ENCODE data around the gene NRXN2.
"Not testable (repeated sequence)": the region's sequence is repeated elsewhere in the genome, so short reads cannot be mapped to it uniquely, and the experiment has no call there.

The NRXN2 gene

GRCh38 chr11:64601605-64602465 is 121.2 kb downstream of the NRXN2 start:
- no peaks in the 10 kb centered on the region for H3K36me3 ChIP-seq (ENCODE audit: insufficient read depth, low read length)
- no peaks in the 10 kb centered on the region for H3K27me3 ChIP-seq (ENCODE audit: control insufficient read depth in 1 of 2, insufficient read depth in 2 of 2, low read length in 2 of 2)
- H3K9ac ChIP-seq (ENCODE audit: low read length): no peak overlapping the region
- H3K9me3 ChIP-seq (ENCODE audit: low read length): no peaks in the 10 kb centered on the region
- H3K4me1 ChIP-seq (ENCODE audit: insufficient read depth, low read length): no peaks in the 10 kb centered on the region
- H3K4me3 ChIP-seq (ENCODE audit: low read depth in 1 of 2, low read length in 2 of 2): no peak overlapping the region
- no peak overlapping the region for H3K27ac ChIP-seq (ENCODE audit: low read depth, low read length)

GRCh38 chr11:64600281-64600992 is 122.6 kb downstream of the NRXN2 start:
- no peaks in the 10 kb centered on the region for H3K27me3 ChIP-seq (ENCODE audit: control insufficient read depth in 1 of 2, insufficient read depth in 2 of 2, low read length in 2 of 2)
- H3K9me3 ChIP-seq (ENCODE audit: low read length): no peaks in the 10 kb centered on the region
- no peaks in the 10 kb centered on the region for H3K36me3 ChIP-seq (ENCODE audit: insufficient read depth, low read length)
- H3K27ac ChIP-seq (ENCODE audit: low read depth, low read length): no peak overlapping the region
- H3K4me1 ChIP-seq (ENCODE audit: insufficient read depth, low read length): no peaks in the 10 kb centered on the region
- no peak overlapping the region for H3K4me3 ChIP-seq (ENCODE audit: low read depth in 1 of 2, low read length in 2 of 2)
- no peak overlapping the region for H3K9ac ChIP-seq (ENCODE audit: low read length)

GRCh38 chr11:64599698-64600211 is 123.2 kb downstream of the NRXN2 start:
- no peaks in the 10 kb centered on the region for H3K9me3 ChIP-seq (ENCODE audit: low read length)
- H3K27me3 ChIP-seq (ENCODE audit: control insufficient read depth in 1 of 2, insufficient read depth in 2 of 2, low read length in 2 of 2): no peaks in the 10 kb centered on the region
- H3K9ac ChIP-seq (ENCODE audit: low read length): no peak overlapping the region
- H3K4me3 ChIP-seq (ENCODE audit: low read depth in 1 of 2, low read length in 2 of 2): no peak overlapping the region
- H3K27ac ChIP-seq (ENCODE audit: low read depth, low read length): no peak overlapping the region
- no peaks in the 10 kb centered on the region for H3K36me3 ChIP-seq (ENCODE audit: insufficient read depth, low read length)
- H3K4me1 ChIP-seq (ENCODE audit: insufficient read depth, low read length): no peaks in the 10 kb centered on the region

GRCh38 chr11:64598797-64599697 is 124.0 kb downstream of the NRXN2 start:
- Histone ChIP-seq H3K9me3 (ENCODE audit: low read length) (no peaks in the 10 kb centered on the region), H3K4me1 (ENCODE audit: insufficient read depth, low read length) (no peaks in the 10 kb centered on the region), H3K36me3 (ENCODE audit: insufficient read depth, low read length) (no peaks in the 10 kb centered on the region), H3K27me3 (ENCODE audit: control insufficient read depth in 1 of 2, insufficient read depth in 2 of 2, low read length in 2 of 2) (no peaks in the 10 kb centered on the region), H3K9ac (ENCODE audit: low read length) (no peak overlapping the region), H3K27ac (ENCODE audit: low read depth, low read length) (no peak overlapping the region), H3K4me3 (ENCODE audit: low read depth in 1 of 2, low read length in 2 of 2) (no peak overlapping the region)

- no peaks in the 10 kb centered on the region for H3K9me3 ChIP-seq (ENCODE audit: low read length)
- no peak overlapping the region for H3K27ac ChIP-seq (ENCODE audit: low read depth, low read length)
- H3K36me3 ChIP-seq (ENCODE audit: insufficient read depth, low read length): no peaks in the 10 kb centered on the region
- H3K4me1 ChIP-seq (ENCODE audit: insufficient read depth, low read length): no peaks in the 10 kb centered on the region
- no peak overlapping the region for H3K9ac ChIP-seq (ENCODE audit: low read length)
- H3K27me3 ChIP-seq (ENCODE audit: control insufficient read depth in 1 of 2, insufficient read depth in 2 of 2, low read length in 2 of 2): no peaks in the 10 kb centered on the region
- H3K4me3 ChIP-seq (ENCODE audit: low read depth in 1 of 2, low read length in 2 of 2): no peak overlapping the region
These were observed 124.7 kb downstream of the NRXN2 start for GRCh38 chr11:64598106-64598796.

GRCh38 chr11:64597671-64598101 is 125.3 kb downstream of the NRXN2 start:
- Histone ChIP-seq H3K36me3 (ENCODE audit: insufficient read depth, low read length) (no peaks in the 10 kb centered on the region), H3K9ac (ENCODE audit: low read length) (no peak overlapping the region), H3K9me3 (ENCODE audit: low read length) (no peaks in the 10 kb centered on the region), H3K4me1 (ENCODE audit: insufficient read depth, low read length) (no peaks in the 10 kb centered on the region), H3K27me3 (ENCODE audit: control insufficient read depth in 1 of 2, insufficient read depth in 2 of 2, low read length in 2 of 2) (no peaks in the 10 kb centered on the region), H3K27ac (ENCODE audit: low read depth, low read length) (no peak overlapping the region), H3K4me3 (ENCODE audit: low read depth in 1 of 2, low read length in 2 of 2) (no peak overlapping the region)

- H3K36me3 ChIP-seq (ENCODE audit: insufficient read depth, low read length); H3K9me3 ChIP-seq (ENCODE audit: low read length); H3K27ac ChIP-seq (ENCODE audit: low read depth, low read length); H3K9ac ChIP-seq (ENCODE audit: low read length); H3K27me3 ChIP-seq (ENCODE audit: control insufficient read depth in 1 of 2, insufficient read depth in 2 of 2, low read length in 2 of 2); H3K4me3 ChIP-seq (ENCODE audit: low read depth in 1 of 2, low read length in 2 of 2); H3K4me1 ChIP-seq (ENCODE audit: insufficient read depth, low read length): not testable (repeated sequence)
These were observed 127.1 kb downstream of the NRXN2 start for GRCh38 chr11:64595922-64596321.

GRCh38 chr11:64594159-64594939 is 128.6 kb downstream of the NRXN2 start:
- Histone ChIP-seq H3K9ac (ENCODE audit: low read length) (no peak overlapping the region), H3K4me1 (ENCODE audit: insufficient read depth, low read length) (no peaks in the 10 kb centered on the region), H3K4me3 (ENCODE audit: low read depth in 1 of 2, low read length in 2 of 2) (no peak overlapping the region), H3K27me3 (ENCODE audit: control insufficient read depth in 1 of 2, insufficient read depth in 2 of 2, low read length in 2 of 2) (no peaks in the 10 kb centered on the region), H3K9me3 (ENCODE audit: low read length) (no peaks in the 10 kb centered on the region), H3K27ac (ENCODE audit: low read depth, low read length) (no peak overlapping the region), H3K36me3 (ENCODE audit: insufficient read depth, low read length) (no peaks in the 10 kb centered on the region)

- no peaks in the 10 kb centered on the region for H3K36me3 ChIP-seq (ENCODE audit: insufficient read depth, low read length)
- H3K9me3 ChIP-seq (ENCODE audit: low read length): no peaks in the 10 kb centered on the region
- H3K4me1 ChIP-seq (ENCODE audit: insufficient read depth, low read length): no peaks in the 10 kb centered on the region
- no peaks in the 10 kb centered on the region for H3K27me3 ChIP-seq (ENCODE audit: control insufficient read depth in 1 of 2, insufficient read depth in 2 of 2, low read length in 2 of 2)
- H3K4me3 ChIP-seq (ENCODE audit: low read depth in 1 of 2, low read length in 2 of 2): no peak overlapping the region
- no peak overlapping the region for H3K27ac ChIP-seq (ENCODE audit: low read depth, low read length)
- no peak overlapping the region for H3K9ac ChIP-seq (ENCODE audit: low read length)
These were observed 129.6 kb downstream of the NRXN2 start for GRCh38 chr11:64593156-64594105.

All from muscle layer of colon (tissue), 2 donors.